GM19395 (cell line): ENCODE measurements around the gene ZNF574.
A peak's percentile ranks its signal among the peaks of the same experiment; 100 is the strongest.

Experiments
- ATAC-seq: cut with Tn5 transposase; IDR thresholded peaks from one replicate; pipeline ENCODE4 v1.9.1; 2021; ENCODE audit warnings: mild to moderate bottlenecking, moderate library complexity; ENCODE audit not compliant: unreplicated experiment

The ZNF574 gene

DNA sequence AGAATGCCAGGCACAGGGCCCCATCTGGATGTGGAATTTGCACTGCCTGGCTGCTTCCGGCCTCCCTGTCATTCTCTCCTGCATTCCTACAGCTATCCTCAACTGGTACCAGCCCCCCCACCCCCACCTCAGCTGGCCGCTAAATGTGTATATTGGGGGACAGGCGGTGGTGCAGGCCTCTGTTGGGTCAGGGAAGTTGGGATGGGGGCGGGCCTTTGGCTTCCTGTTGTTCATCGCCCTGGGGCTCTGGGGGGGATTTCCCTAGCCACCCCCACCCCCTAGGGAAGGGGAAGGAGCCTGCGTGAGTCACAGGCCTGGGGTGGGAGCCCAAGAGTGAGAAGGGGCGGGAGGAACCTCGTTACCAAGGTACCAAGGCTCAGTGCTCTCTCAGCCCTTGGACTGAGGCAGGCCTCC lies 45.7 kb downstream of the ZNF574 start:
- no peak for ATAC-seq

DNA sequence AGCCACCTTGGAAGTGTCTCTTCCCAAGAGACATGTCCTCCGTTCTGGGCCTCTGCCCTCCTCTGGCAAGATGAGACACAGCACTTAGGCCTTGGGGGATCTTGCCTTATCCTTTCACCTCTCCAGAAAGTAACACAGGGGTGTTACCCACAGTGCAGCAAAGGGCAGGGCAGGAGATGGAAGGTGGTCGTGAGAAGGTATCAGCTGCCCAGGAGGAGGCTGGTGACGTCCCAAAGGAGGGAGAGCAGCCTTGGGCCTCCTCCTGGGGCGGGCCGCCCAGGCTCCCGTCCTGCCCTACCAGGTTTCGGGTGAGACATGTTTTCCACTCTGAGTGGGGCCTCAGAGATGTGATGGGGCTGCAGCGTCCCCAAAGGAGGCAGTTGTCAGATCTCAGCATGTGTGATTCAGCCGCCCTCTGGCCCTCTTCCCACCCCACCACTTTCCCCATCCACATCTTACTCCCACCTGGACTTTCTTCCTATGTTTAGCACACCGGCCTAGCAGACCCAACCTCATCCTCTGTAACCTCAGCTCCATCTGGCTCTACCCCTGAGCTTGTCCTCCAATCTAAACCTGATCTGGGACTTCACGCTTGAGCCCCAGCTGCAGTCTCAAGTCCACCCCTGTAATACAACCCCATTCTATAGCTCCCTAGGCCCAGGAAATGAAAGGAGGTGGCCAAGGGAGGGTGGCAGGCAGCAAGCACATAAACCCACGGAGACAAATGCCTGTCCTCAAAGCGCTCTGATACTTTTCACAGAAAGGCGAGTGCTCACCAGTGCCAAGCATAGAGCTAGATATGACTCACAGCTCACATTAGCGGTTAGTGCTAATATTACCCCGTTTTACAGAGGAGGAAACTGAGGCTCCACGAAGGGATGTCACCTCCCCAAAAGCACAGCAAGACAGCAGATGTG lies 47.0 kb downstream of the ZNF574 start:
- ATAC-seq, result no peak

DNA sequence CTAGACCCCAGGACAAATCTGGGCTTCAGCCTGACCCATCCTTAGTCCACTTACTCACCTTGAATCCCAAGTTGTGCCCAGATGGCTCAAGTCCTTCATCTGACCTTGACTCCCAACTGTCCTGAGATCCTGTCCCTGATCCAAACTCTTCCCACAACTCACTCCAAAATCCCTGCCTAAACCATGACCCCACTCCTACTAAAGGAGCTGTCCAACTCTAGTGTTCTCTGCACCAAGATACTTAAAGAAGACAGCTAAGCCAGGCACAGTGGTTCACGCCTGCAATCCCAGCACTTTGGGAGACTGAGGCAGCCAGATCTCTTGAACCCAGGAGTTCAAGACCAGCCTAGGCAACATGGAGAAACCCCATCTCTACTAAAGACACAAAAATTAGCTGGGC lies 47.8 kb downstream of the ZNF574 start:
- no peak for ATAC-seq

DNA sequence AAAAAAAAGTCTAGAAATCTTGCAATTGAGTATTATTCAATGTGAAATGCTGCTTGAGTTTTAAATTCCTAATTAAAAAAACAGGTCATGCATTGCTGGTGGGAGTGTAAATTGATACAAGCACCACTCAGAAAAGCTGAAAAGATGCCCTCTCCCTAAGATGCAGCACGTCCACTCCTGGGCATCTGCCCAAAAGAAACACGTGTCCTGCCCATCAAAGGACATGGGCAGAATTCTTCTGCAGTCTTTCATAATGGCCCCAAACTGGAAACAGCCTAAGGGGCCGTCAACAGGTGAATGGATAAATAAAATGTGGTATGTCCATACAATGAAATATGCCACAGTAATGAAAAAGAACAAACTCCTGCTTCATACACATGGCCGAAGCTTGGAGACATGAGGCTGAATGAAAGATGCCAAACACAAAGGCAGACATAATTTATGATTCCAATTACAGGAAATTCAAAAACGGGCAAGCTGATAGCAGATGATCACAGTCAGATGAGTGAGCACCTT lies 48.5 kb downstream of the ZNF574 start:
- no peak for ATAC-seq

DNA sequence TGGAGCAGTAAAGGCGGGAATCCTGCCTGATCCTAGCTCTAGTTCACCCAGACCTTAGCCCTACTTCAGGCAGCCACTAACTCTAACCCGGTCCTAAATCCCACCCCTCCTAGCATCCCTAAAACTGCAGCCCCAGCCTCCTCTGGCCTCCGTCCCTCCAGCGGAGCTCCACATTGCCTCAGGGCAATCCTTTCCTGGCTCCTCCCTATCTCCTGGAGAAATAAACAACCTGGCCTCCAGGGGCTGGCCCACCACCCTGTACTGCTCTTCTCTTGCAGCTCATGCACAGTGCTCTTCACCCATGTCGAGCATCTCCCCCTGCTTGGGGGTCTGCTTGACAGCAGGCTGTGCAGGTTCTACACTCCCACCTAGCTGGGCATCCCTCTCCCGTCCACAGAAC lies 49.6 kb downstream of the ZNF574 start:
- no peak for ATAC-seq

DNA sequence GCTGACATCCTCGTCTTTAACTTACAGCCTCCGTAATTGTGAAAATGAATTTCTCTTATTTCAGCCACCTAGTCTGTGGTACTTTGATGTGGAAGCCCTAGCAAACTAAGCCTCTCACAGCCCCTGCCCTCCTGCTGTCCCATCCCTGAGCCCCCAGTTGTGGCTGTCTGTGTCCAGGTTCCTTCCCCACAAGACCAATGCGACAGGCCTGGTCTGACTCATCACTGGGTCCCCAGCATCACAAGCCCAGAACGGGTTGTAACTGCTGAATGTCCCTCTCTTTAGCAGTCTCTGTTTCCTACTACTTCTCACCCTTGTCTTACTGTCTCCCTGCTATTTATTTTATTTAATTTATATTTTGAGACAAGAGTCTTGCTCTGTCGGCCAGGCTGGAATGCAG lies 50.6 kb downstream of the ZNF574 start:
- ATAC-seq, result no peak

DNA sequence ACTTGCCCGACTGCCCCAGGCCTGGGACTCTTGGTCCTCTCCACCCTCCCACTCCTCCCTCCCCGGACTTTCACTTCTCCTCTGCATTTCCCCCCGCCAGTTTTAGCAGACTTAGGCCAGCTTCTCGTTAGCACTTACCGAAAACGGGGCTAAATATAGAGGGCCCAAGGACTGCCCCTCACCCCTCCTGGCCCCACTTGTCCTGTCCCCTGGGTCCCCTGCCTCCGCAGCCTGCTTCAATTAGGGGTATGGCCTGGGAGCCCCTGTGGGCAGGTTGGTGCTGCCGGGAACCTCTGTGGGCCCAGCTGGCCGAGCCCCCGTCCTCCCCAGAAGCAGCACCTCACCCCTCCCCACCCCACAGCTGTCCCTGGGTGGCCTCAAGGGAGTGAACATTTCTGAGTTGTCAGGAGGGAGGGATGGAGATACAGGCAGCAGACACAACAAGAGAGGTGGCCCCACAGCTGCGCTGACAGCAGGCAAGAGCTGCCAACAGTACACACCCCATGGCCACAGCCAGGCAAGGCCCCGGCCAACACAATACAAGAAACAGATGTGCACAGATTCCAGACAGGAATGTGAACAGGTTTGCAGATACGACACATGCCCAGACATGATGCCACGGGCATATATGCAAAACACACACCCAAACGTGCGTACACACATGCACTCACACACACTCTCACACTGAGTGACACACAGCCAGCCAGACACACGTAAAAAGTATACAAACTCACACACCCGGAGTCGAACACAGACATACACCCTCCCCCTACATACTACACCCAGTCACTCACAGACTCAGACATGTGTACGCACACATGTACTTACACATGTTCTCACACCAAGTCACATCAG lies 53.7 kb downstream of the ZNF574 start:
- peak; percentile 48 for ATAC-seq

DNA sequence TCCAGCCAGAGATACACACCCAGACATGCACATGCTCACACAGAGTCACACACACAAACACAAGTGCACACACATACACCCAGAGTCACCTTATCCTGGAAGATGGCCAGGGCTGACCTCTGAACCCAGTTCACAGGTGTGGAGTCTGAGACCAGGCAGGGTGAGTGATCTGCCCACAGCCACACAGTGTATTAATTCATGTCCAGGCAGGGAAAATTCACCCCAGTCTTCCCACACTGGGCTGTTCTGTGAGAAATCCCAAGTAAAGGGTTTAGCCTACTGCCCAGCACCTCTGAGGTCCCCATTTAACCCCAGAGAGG lies 54.2 kb downstream of the ZNF574 start:
- ATAC-seq, result no peak
